D721Med (cell line): ENCODE results near the gene SMCHD1.

ENCODE experiments used
- DNase-seq: peaks from one replicate; pipeline ENCODE4 v3.0.0; 2011; ENCODE audit warnings: low spot score; ENCODE audit not compliant: insufficient read length
- FAIRE-seq: peaks from 2 replicates; lab custom pipeline; 2011; peaks lifted over from hg19 to GRCh38; lab: Jason Lieb, UNC
- TF ChIP-seq, protein P1 (sequence below): IDR thresholded peaks from 2 replicates; pipeline ENCODE4 v1.5.1; 2012; ENCODE audit warnings: mild to moderate bottlenecking, control low read depth; ENCODE audit not compliant: insufficient read depth; ENCODE audit errors: missing control alignments

SMCHD1 gene

DNA sequence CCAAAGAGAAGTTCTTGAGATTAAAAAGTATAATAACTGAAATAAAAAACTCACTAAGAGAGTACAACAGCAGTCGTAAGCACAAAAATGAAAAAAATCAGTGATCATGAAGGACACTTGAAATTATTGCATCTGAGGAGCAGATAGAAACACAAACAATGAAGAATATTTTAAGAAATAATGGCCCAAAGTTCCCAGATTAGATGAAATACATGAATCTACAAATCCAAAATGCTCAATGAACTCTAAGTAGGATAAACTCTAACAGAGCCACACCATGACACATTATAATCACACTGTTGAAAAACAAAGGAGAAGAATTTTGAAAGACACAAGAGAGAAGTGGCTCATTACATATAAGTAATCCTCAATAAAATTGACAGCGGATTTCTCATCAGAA lies 159.4 kb downstream of the SMCHD1 start:
- DNase-seq, result no peak
- TF ChIP-seq, protein P1, sequence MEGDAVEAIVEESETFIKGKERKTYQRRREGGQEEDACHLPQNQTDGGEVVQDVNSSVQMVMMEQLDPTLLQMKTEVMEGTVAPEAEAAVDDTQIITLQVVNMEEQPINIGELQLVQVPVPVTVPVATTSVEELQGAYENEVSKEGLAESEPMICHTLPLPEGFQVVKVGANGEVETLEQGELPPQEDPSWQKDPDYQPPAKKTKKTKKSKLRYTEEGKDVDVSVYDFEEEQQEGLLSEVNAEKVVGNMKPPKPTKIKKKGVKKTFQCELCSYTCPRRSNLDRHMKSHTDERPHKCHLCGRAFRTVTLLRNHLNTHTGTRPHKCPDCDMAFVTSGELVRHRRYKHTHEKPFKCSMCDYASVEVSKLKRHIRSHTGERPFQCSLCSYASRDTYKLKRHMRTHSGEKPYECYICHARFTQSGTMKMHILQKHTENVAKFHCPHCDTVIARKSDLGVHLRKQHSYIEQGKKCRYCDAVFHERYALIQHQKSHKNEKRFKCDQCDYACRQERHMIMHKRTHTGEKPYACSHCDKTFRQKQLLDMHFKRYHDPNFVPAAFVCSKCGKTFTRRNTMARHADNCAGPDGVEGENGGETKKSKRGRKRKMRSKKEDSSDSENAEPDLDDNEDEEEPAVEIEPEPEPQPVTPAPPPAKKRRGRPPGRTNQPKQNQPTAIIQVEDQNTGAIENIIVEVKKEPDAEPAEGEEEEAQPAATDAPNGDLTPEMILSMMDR, result no peak
- FAIRE-seq, result no peak

DNA sequence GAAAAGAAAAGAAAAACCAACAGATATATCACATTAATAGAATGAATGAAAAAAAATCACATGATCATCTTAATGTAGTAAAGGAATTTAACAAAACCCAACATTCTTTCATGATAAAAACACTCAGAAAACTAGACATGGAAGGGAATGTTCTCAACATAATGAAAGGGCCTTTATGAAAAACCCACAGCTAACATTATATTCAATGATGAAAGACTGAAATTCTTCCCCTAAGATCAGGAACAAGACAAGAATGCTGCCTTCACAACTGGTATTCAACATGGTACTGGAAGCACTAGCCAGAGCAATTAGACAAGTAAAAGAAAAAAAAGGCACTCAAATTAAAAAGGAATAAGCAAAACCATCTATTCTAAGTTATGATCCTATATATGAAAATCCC lies 162.8 kb downstream of the SMCHD1 start:
- FAIRE-seq, result no peak
- DNase-seq, result no peak
- TF ChIP-seq, protein P1, result no peak

DNA sequence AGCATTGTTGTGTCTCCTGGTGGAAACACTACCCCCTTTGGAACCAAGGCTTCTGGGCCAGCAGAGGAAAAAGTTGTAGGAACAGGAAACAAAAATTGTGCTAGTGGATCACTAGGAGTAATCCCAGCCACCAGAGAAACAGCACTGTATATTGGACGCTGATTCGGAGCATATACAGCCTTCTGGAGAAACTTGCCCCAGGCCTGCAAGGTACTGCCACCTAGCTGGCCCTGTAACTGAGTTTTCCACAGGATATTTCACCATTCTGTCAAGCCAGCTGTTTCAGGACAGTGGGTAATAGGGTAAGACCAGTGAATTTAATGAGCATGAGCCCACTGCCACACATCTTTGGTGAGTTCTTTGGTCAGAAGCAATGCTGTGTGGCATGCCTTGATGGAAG lies 166.2 kb downstream of the SMCHD1 start:
- no peak for FAIRE-seq
- DNase-seq, result no peak
- TF ChIP-seq, protein P1, result no peak

DNA sequence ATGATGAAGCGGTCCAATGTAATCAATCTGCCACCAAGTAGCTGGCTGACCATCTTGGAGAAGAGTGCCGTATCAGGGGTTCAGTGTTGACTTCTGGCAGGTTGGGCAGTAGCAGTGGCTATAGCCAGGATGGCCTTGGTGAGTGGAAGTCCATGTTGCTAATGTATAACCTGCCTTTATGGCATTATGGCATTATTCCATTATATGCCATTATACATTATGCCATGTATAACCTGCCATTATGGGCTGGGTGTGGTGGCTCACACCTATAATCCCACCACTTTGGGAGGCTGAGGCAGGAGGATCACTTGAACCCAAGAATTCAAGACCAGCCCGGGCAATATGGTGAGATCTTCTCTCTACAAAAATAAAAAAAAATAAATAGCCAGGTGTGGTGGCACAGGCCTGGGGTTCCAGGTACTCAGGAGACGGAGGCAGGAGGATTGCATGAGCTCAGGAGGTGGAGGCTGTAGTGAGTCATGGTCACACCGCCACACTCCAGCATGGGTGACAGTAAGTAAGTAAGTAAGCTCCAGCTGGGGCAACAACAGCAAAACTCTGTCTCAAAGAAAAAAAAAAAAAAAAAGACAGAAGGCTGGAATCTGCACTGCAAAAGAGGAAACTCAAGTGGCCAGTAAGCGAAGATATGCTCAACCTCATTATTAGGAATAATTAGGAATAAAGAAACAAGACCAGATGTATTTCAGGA lies 166.8 kb downstream of the SMCHD1 start:
- no peak for DNase-seq
- TF ChIP-seq, protein P1, result no peak
- no peak for FAIRE-seq

DNA sequence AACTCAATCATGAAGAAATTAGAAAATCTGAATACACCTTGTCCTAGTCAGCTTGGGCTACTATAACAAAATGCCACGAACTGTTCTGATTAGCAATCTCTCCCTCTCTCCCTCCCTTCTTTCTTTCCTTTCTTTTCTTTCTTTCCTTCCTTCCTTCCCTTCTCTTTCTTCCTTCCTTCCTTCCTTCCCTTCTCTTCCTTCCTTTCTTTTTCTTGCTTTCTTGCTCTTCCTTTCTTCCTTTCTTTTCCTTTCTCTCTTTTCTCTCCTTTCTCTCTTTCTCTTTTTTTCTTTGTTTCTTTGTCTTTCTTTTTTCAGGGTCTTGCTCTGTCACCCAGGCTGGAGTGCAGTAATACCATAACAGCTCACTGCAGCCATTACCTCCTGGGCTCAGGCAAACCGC lies 167.7 kb downstream of the SMCHD1 start:
- TF ChIP-seq, protein P1, result no peak
- FAIRE-seq, result no peak
- no peak for DNase-seq

DNA sequence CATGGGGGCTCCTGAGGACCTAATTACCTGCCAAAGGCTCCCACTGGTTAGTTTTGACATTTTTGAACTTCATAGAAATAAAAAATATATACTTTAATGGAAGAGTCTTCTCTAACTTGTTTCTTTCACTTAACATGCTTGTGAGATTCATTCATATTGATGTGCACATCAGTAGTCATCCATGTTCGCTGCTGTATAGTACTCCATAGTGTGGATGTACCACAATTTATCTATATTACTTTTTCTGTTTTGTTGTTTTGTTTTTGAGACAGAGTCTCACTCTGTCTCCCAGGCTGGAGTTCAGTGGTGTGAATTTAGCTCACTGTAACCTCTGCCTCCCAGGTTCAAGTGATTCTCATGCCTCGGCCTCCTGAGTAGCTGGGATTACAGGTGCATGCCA lies 168.4 kb downstream of the SMCHD1 start:
- FAIRE-seq (no peak), DNase-seq (no peak)
- TF ChIP-seq, protein P1, result no peak

DNA sequence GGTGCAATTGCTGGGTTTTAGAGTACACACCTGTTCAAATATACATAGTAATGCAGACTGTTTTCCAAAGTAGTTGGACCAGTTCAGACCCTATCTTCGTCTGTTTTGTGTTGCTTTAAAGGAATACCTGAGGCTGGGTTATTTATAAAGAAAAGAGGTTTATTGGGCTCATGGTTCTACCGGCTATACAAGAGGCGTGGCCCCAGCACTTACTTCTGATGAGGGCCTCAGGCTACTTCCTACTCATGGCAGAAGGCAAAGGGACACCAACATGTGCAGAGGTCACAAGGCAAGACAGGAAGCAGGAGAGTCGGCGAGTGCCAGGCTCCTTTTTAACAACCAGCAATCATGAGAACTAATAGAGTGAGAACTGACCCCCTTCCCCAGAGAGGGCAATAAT lies 169.3 kb downstream of the SMCHD1 start:
- TF ChIP-seq, protein P1, result no peak
- no peak for DNase-seq
- no peak for FAIRE-seq
